ENCODE data around the gene SRBD1.

Gene SRBD1, protein sequence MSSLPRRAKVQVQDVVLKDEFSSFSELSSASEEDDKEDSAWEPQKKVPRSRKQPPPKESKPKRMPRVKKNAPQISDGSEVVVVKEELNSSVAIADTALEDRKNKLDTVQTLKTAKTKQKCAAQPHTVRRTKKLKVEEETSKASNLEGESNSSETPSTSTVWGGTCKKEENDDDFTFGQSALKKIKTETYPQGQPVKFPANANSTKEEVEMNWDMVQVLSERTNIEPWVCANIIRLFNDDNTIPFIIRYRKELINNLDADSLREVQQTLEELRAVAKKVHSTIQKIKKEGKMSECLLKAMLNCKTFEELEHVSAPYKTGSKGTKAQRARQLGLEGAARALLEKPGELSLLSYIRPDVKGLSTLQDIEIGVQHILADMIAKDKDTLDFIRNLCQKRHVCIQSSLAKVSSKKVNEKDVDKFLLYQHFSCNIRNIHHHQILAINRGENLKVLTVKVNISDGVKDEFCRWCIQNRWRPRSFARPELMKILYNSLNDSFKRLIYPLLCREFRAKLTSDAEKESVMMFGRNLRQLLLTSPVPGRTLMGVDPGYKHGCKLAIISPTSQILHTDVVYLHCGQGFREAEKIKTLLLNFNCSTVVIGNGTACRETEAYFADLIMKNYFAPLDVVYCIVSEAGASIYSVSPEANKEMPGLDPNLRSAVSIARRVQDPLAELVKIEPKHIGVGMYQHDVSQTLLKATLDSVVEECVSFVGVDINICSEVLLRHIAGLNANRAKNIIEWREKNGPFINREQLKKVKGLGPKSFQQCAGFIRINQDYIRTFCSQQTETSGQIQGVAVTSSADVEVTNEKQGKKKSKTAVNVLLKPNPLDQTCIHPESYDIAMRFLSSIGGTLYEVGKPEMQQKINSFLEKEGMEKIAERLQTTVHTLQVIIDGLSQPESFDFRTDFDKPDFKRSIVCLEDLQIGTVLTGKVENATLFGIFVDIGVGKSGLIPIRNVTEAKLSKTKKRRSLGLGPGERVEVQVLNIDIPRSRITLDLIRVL

DNA sequence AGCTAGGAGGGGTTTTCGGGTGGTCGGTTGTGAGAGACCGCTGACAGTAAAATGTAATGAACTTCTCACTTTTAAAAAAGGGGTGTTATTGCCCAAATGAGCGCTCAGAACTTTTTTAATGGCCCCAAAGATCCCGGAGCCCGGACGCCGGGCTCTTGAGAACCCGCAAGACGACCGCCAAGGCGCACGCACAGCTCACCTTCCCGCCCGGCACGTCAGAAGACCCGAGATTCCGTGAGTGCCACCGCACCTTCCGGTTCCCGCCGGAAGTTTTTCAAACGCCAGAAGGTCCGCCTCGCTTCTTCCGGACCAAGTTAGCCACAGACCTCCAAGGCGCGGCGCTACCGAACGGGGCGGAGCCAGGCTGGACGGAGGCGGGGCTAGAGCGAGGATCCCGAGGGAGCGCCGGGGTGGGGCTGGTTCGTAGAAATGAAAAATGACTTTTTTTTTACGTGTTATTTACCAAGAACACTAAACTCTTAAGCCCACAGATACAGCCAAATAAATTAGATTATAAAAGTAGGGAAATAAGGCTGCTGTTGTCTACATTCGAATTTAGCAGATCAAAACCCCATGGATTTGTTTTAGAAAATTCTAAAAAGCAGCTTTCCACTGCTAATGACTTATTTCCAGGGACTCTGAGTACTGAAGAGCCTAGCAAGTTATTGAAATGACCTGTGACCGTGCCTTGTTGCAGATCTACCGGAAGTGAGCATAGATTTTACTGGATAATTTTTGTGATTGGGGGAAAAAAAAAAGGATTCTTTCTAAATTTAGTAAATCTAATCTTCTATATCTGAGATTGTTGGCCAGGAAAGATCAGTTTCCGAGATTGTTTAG lies at the start of gene SRBD1:
TSS of gene SRBD1 (minus strand) at position 248 of the 840 bp plus-strand sequence. CDS start 5,826 bp downstream, outside the sequence.
- peak; percentile 67 to 78 for DNase-seq (ENCODE audit: low read depth in 1 of 2, low spot score in 1 of 2)

DNA sequence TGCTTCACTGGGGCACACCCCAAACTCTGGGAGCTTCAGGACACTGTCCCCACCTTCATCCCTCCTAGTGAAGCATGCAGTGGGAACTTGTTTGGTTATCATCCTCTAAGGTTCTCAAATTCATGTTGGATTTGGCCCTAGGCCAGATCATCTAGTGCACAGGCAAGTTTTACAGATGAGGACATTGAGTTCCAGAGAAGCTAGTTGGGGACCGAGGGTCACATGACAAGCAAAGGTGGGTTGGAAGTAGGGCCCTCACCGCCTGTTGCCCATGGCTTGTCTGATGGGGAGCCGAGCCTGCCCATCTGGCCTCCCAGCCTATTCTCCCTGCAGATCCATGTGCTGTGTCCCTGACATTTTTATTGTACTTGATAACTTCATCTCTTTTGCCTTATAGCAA lies 43.2 kb upstream of the SRBD1 start:
- no peak for DNase-seq (ENCODE audit: low read depth in 1 of 2, low spot score in 1 of 2)

DNA sequence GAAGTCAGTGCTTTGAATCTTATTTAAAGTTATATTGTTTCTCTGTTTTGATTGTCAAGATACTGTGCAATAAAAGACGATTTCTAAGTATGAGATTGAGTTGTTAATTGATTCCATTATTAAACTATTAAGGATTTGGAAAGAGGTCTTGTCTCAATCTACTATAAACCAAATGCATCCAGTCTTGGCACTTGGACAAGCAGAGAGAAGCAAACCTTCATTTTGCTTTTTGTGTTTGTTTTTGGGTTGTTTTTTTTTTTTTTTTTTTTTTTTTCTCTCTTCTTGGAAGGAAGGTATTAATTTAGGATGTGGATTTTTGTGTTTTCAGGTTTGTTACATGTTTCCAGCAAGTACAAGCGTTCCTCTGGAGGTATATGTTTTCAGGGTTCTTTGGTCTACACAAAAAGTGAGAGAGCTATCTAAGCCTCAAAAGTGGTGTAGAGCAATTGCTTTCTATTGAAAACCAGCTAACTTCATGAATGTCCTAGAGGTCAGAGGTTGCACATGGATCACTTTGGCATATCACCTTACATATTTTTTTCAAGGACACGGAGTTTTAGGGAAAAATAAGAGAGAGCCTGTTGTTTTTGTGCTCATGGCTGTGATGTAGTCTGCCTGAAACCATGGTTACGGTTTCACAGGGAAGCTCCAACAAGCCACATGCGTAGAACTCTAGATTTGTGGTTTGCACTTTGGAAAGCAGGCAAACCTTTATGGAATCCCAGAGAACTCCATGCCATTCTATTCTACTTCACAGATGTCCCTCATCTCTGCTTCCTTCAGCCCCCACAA lies 42.3 kb upstream of the SRBD1 start:
- no peak for DNase-seq (ENCODE audit: low read depth in 1 of 2, low spot score in 1 of 2)

DNA sequence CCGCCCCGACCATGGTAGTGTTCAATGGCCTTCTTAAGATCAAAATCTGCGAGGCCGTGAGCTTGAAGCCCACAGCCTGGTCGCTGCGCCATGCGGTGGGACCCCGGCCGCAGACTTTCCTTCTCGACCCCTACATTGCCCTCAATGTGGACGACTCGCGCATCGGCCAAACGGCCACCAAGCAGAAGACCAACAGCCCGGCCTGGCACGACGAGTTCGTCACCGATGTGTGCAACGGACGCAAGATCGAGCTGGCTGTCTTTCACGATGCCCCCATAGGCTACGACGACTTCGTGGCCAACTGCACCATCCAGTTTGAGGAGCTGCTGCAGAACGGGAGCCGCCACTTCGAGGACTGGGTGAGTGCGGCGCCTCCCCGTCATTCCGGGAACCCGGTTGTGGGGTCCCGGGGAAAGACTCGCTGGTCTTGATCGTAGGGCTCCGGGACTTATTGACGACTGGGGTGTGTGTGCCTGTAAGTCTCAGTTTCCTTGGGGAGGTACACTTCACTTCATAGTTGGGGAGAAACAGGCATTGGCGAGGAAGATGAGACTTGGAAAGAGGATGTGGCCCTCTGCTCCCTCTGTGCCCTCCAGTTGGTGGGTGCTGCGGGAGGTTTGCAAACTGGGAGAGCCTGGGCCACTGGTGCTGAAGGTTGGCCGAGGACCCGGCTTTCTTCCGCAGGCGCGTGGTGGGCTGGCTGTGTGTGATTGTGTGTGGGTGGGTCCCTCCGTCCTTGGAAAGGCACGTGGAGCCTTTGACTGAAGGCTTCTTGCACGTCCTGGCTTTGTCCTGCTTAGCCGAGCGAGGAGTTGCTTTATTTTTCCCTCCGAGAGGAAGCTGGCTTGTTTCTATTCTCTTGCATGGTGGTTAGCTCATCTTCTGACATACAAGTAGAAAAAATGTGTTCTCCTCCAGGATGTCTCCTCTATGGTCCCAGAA lies 41.3 kb upstream of the SRBD1 start:
- DNase-seq (ENCODE audit: low read depth in 1 of 2, low spot score in 1 of 2) = no peak

GRCh38 chr2:45651415-45652089 lies 40.5 kb upstream of the SRBD1 start, which contains the start of gene PRKCE:
TSS of gene PRKCE (plus strand) at chr2:45651675.
- DNase-seq (ENCODE audit: low read depth in 1 of 2, low spot score in 1 of 2) = peak; percentile 17 to 30

GRCh38 chr2:45650851-45651414 lies 39.9 kb upstream of the SRBD1 start:
- peak; percentile 85 to 88 for DNase-seq (ENCODE audit: low read depth in 1 of 2, low spot score in 1 of 2)

DNA sequence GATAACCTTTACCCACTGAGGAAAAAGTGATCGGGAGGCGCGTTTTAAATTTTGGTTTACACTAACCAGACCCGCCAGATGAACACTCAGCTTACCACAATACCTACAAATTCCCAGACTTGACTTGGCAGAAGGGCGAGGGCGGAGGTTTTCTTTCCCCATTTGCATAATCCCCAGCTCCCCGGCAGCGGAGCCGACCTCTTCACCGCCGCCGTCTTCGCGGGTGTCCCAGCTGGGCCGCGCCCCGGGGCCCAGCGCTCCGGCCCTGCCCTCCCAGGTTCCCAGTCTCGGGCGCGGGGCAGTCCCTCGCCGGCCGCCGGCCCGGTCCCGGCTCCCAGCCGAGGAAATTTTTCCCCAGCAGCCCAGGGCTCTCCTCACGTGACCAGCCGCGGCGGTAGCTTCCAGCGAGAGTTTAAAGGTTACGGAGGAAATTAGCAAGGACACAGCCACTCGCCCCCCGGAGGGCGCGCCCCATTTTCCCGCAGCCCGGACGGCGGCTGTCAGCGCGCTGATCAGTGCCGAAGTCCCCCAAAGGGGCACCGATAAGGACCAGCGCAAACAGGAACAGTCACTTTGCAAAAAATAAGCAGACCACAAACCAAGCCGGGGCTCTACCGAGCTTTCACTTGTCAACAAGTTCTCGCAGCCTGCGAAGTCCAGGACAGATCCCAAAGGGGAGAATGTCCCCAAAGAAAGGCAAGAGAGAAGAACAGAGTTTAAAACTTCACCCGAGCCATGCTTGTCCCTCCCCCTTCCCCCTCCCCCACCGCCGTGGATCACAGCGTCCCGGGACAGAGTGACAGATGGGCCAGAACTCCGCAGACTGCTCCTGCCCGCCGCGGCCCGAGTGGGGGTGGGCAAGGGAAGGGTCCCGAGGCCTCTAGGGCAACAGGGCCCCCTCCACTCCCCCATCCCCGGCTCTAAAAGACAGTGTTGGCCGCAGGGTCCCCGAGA lies 39.1 kb upstream of the SRBD1 start:
- peak; percentile 29 to 35 for DNase-seq (ENCODE audit: low read depth in 1 of 2, low spot score in 1 of 2)

DNA sequence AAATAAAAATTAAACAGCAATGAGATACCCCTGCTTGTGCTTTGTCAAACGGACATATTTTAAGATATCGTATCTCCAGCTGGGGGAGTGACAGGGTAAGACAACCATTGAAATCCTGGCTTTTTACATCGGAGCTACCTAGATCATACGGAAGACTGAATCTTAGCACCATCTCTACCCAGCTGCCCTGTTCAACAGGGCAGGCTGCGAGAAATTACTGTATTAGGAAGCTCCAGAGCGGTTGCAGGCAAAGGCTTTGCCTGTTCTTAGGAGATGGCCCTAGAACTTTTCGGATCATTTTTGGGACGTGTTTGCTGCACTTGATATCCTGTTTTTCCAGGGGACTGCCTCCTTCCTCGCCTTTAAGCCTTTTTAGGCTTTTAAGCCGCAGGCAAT lies 38.4 kb upstream of the SRBD1 start:
- DNase-seq (ENCODE audit: low read depth in 1 of 2, low spot score in 1 of 2) = no peak

DNA sequence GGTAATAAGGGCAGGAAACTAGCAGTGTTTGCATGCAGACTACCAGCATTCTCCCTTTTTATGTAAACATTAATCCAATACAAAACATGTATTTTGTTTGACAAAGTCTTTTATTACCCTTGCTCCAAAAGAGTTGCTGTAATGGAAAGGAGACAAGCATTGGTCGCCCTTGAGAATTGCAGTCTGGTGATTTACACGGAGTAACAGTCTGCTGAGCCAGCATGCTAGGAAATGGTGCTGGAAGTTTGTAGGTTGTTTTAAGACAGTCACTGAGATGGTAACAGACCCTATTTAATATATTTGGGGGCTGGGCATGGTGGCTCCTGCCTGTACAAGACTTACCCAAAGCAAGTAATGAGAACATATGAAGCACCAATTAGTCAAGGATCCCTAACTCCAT lies 37.6 kb upstream of the SRBD1 start:
- no peak for DNase-seq (ENCODE audit: low read depth in 1 of 2, low spot score in 1 of 2)

- no peak for DNase-seq (ENCODE audit: low read depth in 1 of 2, low spot score in 1 of 2)
Observed at GRCh38 chr2:45647986-45648520, 37.0 kb upstream of the SRBD1 start.

DNA sequence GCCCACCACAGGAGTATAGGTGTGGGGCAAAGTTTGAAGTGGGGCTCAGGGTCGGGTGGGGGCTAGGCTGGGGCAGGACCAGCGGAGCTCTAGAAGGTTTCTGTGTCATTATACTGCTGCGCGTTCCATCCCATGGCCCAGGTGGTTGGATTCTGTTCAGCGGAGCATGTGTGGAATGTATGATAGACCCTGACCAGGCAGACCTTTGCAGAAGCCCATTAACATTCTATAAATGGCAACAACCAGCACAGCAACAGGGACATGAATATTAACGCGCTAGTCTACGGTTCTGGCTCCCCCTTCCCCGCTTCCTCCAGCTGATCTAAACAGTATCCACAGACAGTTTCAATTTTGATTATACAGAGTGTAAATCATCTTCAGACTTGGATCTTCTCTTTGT lies 36.3 kb upstream of the SRBD1 start:
- no peak for DNase-seq (ENCODE audit: low read depth in 1 of 2, low spot score in 1 of 2)

- no peak for DNase-seq (ENCODE audit: low read depth in 1 of 2, low spot score in 1 of 2)
Observed at GRCh38 chr2:45646289-45646688, 35.2 kb upstream of the SRBD1 start.

- DNase-seq (ENCODE audit: low read depth in 1 of 2, low spot score in 1 of 2) = peak; percentile 60 to 65
Observed at GRCh38 chr2:45643543-45644542, 32.8 kb upstream of the SRBD1 start.

GRCh38 chr2:45643095-45643494 lies 32.0 kb upstream of the SRBD1 start:
- DNase-seq (ENCODE audit: low read depth in 1 of 2, low spot score in 1 of 2) = no peak

- no peak for DNase-seq (ENCODE audit: low read depth in 1 of 2, low spot score in 1 of 2)
Observed at GRCh38 chr2:45640576-45640975, 29.5 kb upstream of the SRBD1 start.
